H9 (cell line): ENCODE data around the gene TGOLN2. TPM values are rescaled to one million over a fixed set of nuclear protein-coding genes. Genes with fewer than 3 reads are reported as not detected.
"Not testable (repeated sequence)": the region's sequence is repeated elsewhere in the genome, so short reads cannot be mapped to it uniquely, and the experiment has no call there.

ENCODE experiments used
- DNase-seq: peaks from one replicate; pipeline ENCODE4 v3.0.0-alpha.2; 2017
- H2AFZ ChIP-seq: one replicate; pipeline ENCODE4 v1.6.1; 2013; ENCODE audit warnings: mild to moderate bottlenecking, low read length, control low read depth, moderate library complexity
- H2AK5ac ChIP-seq: 2 replicates; pipeline ENCODE4 v1.6.1; 2013; ENCODE audit warnings: low read length, control low read depth, mixed read lengths; ENCODE audit not compliant: insufficient read length
- H2BK120ac ChIP-seq: one replicate; pipeline ENCODE4 v1.6.1; 2013; ENCODE audit warnings: low read depth, mild to moderate bottlenecking, low read length, control low read depth, inconsistent platforms; ENCODE audit not compliant: poor library complexity, severe bottlenecking
- H2BK12ac ChIP-seq: 2 replicates; pipeline ENCODE4 v1.6.1; 2013; ENCODE audit warnings: low read length, control low read depth, mixed read lengths, low read depth; ENCODE audit not compliant: insufficient read length
- H2BK15ac ChIP-seq: 2 replicates; pipeline ENCODE4 v1.6.1; 2013; ENCODE audit warnings: low read depth, low read length, control low read depth
- H2BK20ac ChIP-seq: one replicate; pipeline ENCODE4 v1.6.1; 2013; ENCODE audit warnings: low read depth, mild to moderate bottlenecking, low read length, control low read depth, inconsistent platforms; ENCODE audit not compliant: poor library complexity, severe bottlenecking
- H2BK5ac ChIP-seq: 2 replicates; pipeline ENCODE4 v1.6.1; 2013; ENCODE audit warnings: low read length, control low read depth, mixed read lengths; ENCODE audit not compliant: insufficient read length
- H3K14ac ChIP-seq: 2 replicates; pipeline ENCODE4 v1.6.1; 2013; ENCODE audit warnings: low read length, control low read depth; ENCODE audit not compliant: insufficient read depth
- H3K18ac ChIP-seq: 2 replicates; pipeline ENCODE4 v1.6.1; 2013; ENCODE audit warnings: low read depth, mild to moderate bottlenecking, mixed read lengths, low read length, control low read depth; ENCODE audit not compliant: insufficient read length
- H3K23ac ChIP-seq: 2 replicates; pipeline ENCODE4 v1.6.1; 2013; ENCODE audit warnings: low read length, control low read depth, mixed read lengths, low read depth; ENCODE audit not compliant: insufficient read length
- H3K23me2 ChIP-seq: 2 replicates; pipeline ENCODE4 v1.6.1; 2013; ENCODE audit warnings: low read depth, mild to moderate bottlenecking, mixed read lengths, low read length, control low read depth; ENCODE audit not compliant: insufficient read length, poor library complexity, severe bottlenecking
- H3K27ac ChIP-seq: 2 replicates; pipeline ENCODE4 v1.5.1; 2013; ENCODE audit warnings: low read length, control low read depth, mixed read lengths, low read depth; ENCODE audit not compliant: insufficient read length
- H3K27me3 ChIP-seq: 2 replicates; pipeline ENCODE4 v1.6.1; 2013; ENCODE audit warnings: low read length, control low read depth, inconsistent platforms; ENCODE audit not compliant: insufficient read depth
- H3K4ac ChIP-seq: 2 replicates; pipeline ENCODE4 v1.6.1; 2013; ENCODE audit warnings: low read depth, mild to moderate bottlenecking, control low read depth, inconsistent platforms, low read length, moderate library complexity
- H3K4me1 ChIP-seq: 2 replicates; pipeline ENCODE4 v1.6.1; 2013; ENCODE audit warnings: low read length, control low read depth, inconsistent platforms; ENCODE audit not compliant: insufficient read depth
- H3K4me2 ChIP-seq: 2 replicates; pipeline ENCODE4 v1.6.1; 2013; ENCODE audit warnings: low read length, control low read depth, mixed read lengths; ENCODE audit not compliant: insufficient read length, insufficient read depth
- H3K56ac ChIP-seq: 2 replicates; pipeline ENCODE4 v1.6.1; 2013; ENCODE audit warnings: low read depth, mild to moderate bottlenecking, mixed read lengths, low read length, control low read depth; ENCODE audit not compliant: insufficient read length
- H3K79me1 ChIP-seq: 2 replicates; pipeline ENCODE4 v1.6.1; 2013; ENCODE audit warnings: low read depth, mild to moderate bottlenecking, moderate library complexity, low read length, control low read depth, inconsistent platforms; ENCODE audit not compliant: insufficient read depth, poor library complexity, severe bottlenecking
- H3K79me2 ChIP-seq: 2 replicates; pipeline ENCODE4 v1.6.1; 2013; ENCODE audit warnings: low read length, control low read depth, inconsistent platforms; ENCODE audit not compliant: insufficient read depth
- H3K9ac ChIP-seq: 2 replicates; pipeline ENCODE4 v1.6.1; 2013; ENCODE audit warnings: low read length, control low read depth, mixed read lengths; ENCODE audit not compliant: insufficient read length; ENCODE audit errors: extremely low read depth
- H3K9me3 ChIP-seq: one replicate; pipeline ENCODE4 v1.6.1; 2013; ENCODE audit warnings: low read depth, low read length, inconsistent platforms; ENCODE audit not compliant: control insufficient read depth
- H3T11ph ChIP-seq: one replicate; pipeline ENCODE4 v1.6.1; 2013; ENCODE audit warnings: mild to moderate bottlenecking, low read length, control low read depth, inconsistent platforms
- H4K20me1 ChIP-seq: one replicate; pipeline ENCODE4 v1.6.1; 2013; ENCODE audit not compliant: control insufficient read depth, insufficient read length, insufficient read depth
- H4K5ac ChIP-seq: 2 replicates; pipeline ENCODE4 v1.6.1; 2013; ENCODE audit warnings: low read depth, mild to moderate bottlenecking, mixed read lengths, low read length, control low read depth; ENCODE audit not compliant: insufficient read length
- H4K8ac ChIP-seq: replicated peaks from 2 replicates; pipeline ENCODE4 v1.6.1; 2013; ENCODE audit warnings: low read length, control low read depth, mixed read lengths, low read depth; ENCODE audit not compliant: insufficient read length
- H4K91ac ChIP-seq: 2 replicates; pipeline ENCODE4 v1.6.1; 2013; ENCODE audit warnings: low read depth, mild to moderate bottlenecking, moderate library complexity, mixed read lengths, low read length, control low read depth; ENCODE audit not compliant: insufficient read length
- H3K27ac Mint-ChIP-seq, 3 experiments: 2 replicates in 2 of 3; 3 replicates in 1 of 3; pipeline ENCODE4 v1.8.0; 2020 to 2021; ENCODE audit warnings: mixed read lengths in 3 of 3, mild to moderate bottlenecking in 1 of 3, moderate library complexity in 1 of 3
- H3K27me3 Mint-ChIP-seq: 2 replicates; pipeline ENCODE4 v1.8.0; 2021; ENCODE audit warnings: low read depth, mild to moderate bottlenecking, moderate library complexity, mixed read lengths
- H3K36me3 Mint-ChIP-seq, 3 experiments: 2 replicates in 2 of 3; 3 replicates in 1 of 3; pipeline ENCODE4 v1.8.0; 2020 to 2021; ENCODE audit warnings: low read depth in 3 of 3, mixed read lengths in 3 of 3; ENCODE audit not compliant: insufficient read depth in 1 of 3
- H3K4me1 Mint-ChIP-seq, 2 experiments: 2 replicates each; pipeline ENCODE4 v1.8.0; 2020; ENCODE audit warnings: mixed read lengths in 2 of 2
- H3K4me3 Mint-ChIP-seq, 2 experiments: 2 replicates in 1 of 2; 3 replicates in 1 of 2; pipeline ENCODE4 v1.8.0; 2020 to 2021; ENCODE audit warnings: mild to moderate bottlenecking in 2 of 2, mixed read lengths in 2 of 2, moderate library complexity in 1 of 2
- H3K9me3 Mint-ChIP-seq, 2 experiments: 2 replicates in 1 of 2; 3 replicates in 1 of 2; pipeline ENCODE4 v1.8.0; 2020; ENCODE audit warnings: mild to moderate bottlenecking in 2 of 2, mixed read lengths in 2 of 2, moderate library complexity in 1 of 2
- WGBS: extraction: QIAGEN DNeasy Blood & Tissue Kit; methylation state at CpG from one replicate; pipeline ENCODE4 v1.1.7; 2013; ENCODE audit warnings: missing lambda C conversion rate, low lambda C conversion rate, mixed read lengths; ENCODE audit not compliant: insufficient read length; ENCODE audit errors: extremely low coverage; 5-methylcytosine and 5-hydroxymethylcytosine counted together
- total RNA-seq: library from RNA; stranded (reverse); gene quantifications from 2 replicates; pipeline ENCODE4 v1.2.1, GENCODE V29; 2021
- TF ChIP-seq, protein P1 (sequence below): fragments of 200-600 bp; sonication (generic); conservative IDR thresholded peaks from 3 replicates; pipeline ENCODE4 v1.8.0; 2021; ENCODE audit warnings: antibody characterized with exemption, mild to moderate bottlenecking

TGOLN2 gene
- total RNA-seq, 1 experiment from 2014 or later: 47.8 TPM

- Histone ChIP-seq H2BK5ac (no peak overlapping the region), H3K9me3 (no peaks in the 10 kb centered on the region), H3K23ac (no peak overlapping the region), H3K4me2 (no peak overlapping the region), H4K8ac (no peak overlapping the region), H3K27me3 (no peaks in the 10 kb centered on the region), H3K23me2 (peaks cover 18% of the 10 kb centered on the region), H2BK12ac (no peak overlapping the region), H3K9ac (no peak overlapping the region), H2AFZ (no peak overlapping the region), H3K79me1 (peaks cover 16% of the 10 kb centered on the region), H3K18ac (no peak overlapping the region), H3T11ph (no peak overlapping the region), H4K20me1 (no peaks in the 10 kb centered on the region), H4K5ac (no peak overlapping the region), H2AK5ac (no peak overlapping the region), H3K56ac (no peak overlapping the region), H3K4me1 (no peaks in the 10 kb centered on the region), H3K79me2 (peaks cover 8% of the 10 kb centered on the region; the same call in 1 of the 2 replicates), H2BK15ac (no peak overlapping the region), H2BK120ac (no peak overlapping the region), H4K91ac (no peak overlapping the region), H2BK20ac (no peak overlapping the region), H3K4ac (no peak overlapping the region), H3K27ac (no peak overlapping the region), H3K14ac (no peak overlapping the region)
- no CpG with 5 or more reads among the region's 10 CpGs for WGBS
- Mint-ChIP-seq H3K4me1 (peaks cover 28 to 35% of the 10 kb centered on the region in 2 experiments), H3K36me3 (peaks cover 32 to 72% (median 64%) of the 10 kb centered on the region in 3 experiments; a peak in 6 of 7 replicates), H3K27ac (no peak overlapping the region), H3K9me3 (no peaks in the 10 kb centered on the region; a peak in 1 of 5 replicates), H3K4me3 (peak overlapping the region; percentile 90 to 93; a peak in 2 of 5 replicates), H3K27me3 (no peaks in the 10 kb centered on the region; the same call in 1 of the 2 replicates)
- DNase-seq: no peak
- TF ChIP-seq, protein P1, sequence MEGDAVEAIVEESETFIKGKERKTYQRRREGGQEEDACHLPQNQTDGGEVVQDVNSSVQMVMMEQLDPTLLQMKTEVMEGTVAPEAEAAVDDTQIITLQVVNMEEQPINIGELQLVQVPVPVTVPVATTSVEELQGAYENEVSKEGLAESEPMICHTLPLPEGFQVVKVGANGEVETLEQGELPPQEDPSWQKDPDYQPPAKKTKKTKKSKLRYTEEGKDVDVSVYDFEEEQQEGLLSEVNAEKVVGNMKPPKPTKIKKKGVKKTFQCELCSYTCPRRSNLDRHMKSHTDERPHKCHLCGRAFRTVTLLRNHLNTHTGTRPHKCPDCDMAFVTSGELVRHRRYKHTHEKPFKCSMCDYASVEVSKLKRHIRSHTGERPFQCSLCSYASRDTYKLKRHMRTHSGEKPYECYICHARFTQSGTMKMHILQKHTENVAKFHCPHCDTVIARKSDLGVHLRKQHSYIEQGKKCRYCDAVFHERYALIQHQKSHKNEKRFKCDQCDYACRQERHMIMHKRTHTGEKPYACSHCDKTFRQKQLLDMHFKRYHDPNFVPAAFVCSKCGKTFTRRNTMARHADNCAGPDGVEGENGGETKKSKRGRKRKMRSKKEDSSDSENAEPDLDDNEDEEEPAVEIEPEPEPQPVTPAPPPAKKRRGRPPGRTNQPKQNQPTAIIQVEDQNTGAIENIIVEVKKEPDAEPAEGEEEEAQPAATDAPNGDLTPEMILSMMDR: no peak
These were observed 2.9 kb downstream of the TGOLN2 start for GRCh38 chr2:85324639-85325465.

- not testable (repeated sequence) for H4K20me1 ChIP-seq, H4K5ac ChIP-seq, H4K91ac ChIP-seq, H4K8ac ChIP-seq, H2BK20ac ChIP-seq, H2BK5ac ChIP-seq, H3K4me1 ChIP-seq, H3K27ac ChIP-seq, H3K56ac ChIP-seq, H3K14ac ChIP-seq, H2BK120ac ChIP-seq, H3K4ac ChIP-seq, H2AK5ac ChIP-seq, H3K4me3 Mint-ChIP-seq, DNase-seq, H3K27me3 ChIP-seq, H3K9me3 Mint-ChIP-seq, H3K27ac Mint-ChIP-seq, H3T11ph ChIP-seq, H2AFZ ChIP-seq, H2BK15ac ChIP-seq, H2BK12ac ChIP-seq, H3K23ac ChIP-seq, H3K79me2 ChIP-seq, H3K9ac ChIP-seq, H3K9me3 ChIP-seq, H3K27me3 Mint-ChIP-seq, H3K18ac ChIP-seq, H3K4me2 ChIP-seq
- WGBS: no CpG with 5 or more reads among the region's 11 CpGs
- Mint-ChIP-seq H3K4me1 (peaks cover 28 to 30% of the 10 kb centered on the region in 2 experiments), H3K36me3 (peaks cover 34 to 77% (median 68%) of the 10 kb centered on the region in 3 experiments; a peak in 6 of 7 replicates)
- Histone ChIP-seq H3K79me1 (peaks cover 16% of the 10 kb centered on the region), H3K23me2 (peaks cover 18% of the 10 kb centered on the region)
These were observed 3.8 kb downstream of the TGOLN2 start for GRCh38 chr2:85323988-85324367.
